SK-N-DZ (cell line): ENCODE measurements around the gene ZNF14.
"Not testable (repeated sequence)": the region's sequence is repeated elsewhere in the genome, so short reads cannot be mapped to it uniquely, and the experiment has no call there.

Source experiments
- DNase-seq: peaks from one replicate; pipeline ENCODE4 v3.0.0-alpha.2; 2015; ENCODE audit warnings: low spot score
- small RNA-seq, 2 experiments: library from RNA; depleted of rRNA; stranded (forward); fragments of <200 nt; gene quantifications; one replicate each; pipeline ENCODE3, GENCODE V24; 2014

The ZNF14 gene

GRCh38 chr19:19687090-19687489, 45.8 kb downstream of the ZNF14 start:
- DNase-seq = no peak

- DNase-seq = no peak
Measured at GRCh38 chr19:19686580-19686979, 46.3 kb downstream of the ZNF14 start.

GRCh38 chr19:19686119-19686518, 46.8 kb downstream of the ZNF14 start:
- DNase-seq = not testable (repeated sequence)

GRCh38 chr19:19679176-19680073, 53.5 kb downstream of the ZNF14 start:
- DNase-seq = no peak

- DNase-seq = no peak
Measured at GRCh38 chr19:19677579-19677978, 55.3 kb downstream of the ZNF14 start.

GRCh38 chr19:19674315-19674714, 58.6 kb downstream of the ZNF14 start:
- DNase-seq = no peak

- DNase-seq = no peak
Measured at GRCh38 chr19:19672816-19673215, 60.1 kb downstream of the ZNF14 start.

- no peak for DNase-seq
Measured at GRCh38 chr19:19670070-19670551, 62.8 kb downstream of the ZNF14 start.

- DNase-seq = peak; percentile 91
Measured at GRCh38 chr19:19668230-19669012, 64.5 kb downstream of the ZNF14 start, which contains the start of gene ZNF101. Gene ZNF101, plus strand, starts transcription at chr19:19668839. Its CDS starts 125 bp downstream, at chr19:19668964.

- not testable (repeated sequence) for DNase-seq
Measured at GRCh38 chr19:19665420-19665948, 67.4 kb downstream of the ZNF14 start.

- DNase-seq = peak; percentile 98
Measured at GRCh38 chr19:19663256-19664120, 69.4 kb downstream of the ZNF14 start, which contains the start of gene ATP13A1. Gene ATP13A1, minus strand, starts transcription at chr19:19663676. Its CDS starts 10 bp downstream, at chr19:19663666.

GRCh38 chr19:19662871-19663255, 70.0 kb downstream of the ZNF14 start:
- no peak for DNase-seq

- DNase-seq = no peak
Measured at GRCh38 chr19:19662344-19662743, 70.6 kb downstream of the ZNF14 start.

GRCh38 chr19:19661675-19662251, 71.1 kb downstream of the ZNF14 start:
- DNase-seq = no peak

- DNase-seq = no peak
Measured at GRCh38 chr19:19661141-19661674, 71.7 kb downstream of the ZNF14 start.

Small RNA genes lying within 50 kb of the gene (small RNA-seq; reads per million reads assigned to genes)
- gene AC011458.2 = 0 reads per million in 2 experiments
- 0 reads per million in 2 experiments for gene AC011477.5
